DND-41 (cell line): ENCODE data around the gene ZFHX3.

Experiments used
- EZH2 ChIP-seq: IDR thresholded peaks from 3 replicates; pipeline ENCODE4 v1.6.1; 2012; ENCODE audit warnings: borderline replicate concordance, low read depth, mild to moderate bottlenecking, moderate library complexity, low read length, inconsistent platforms; ENCODE audit not compliant: severe bottlenecking
- TF ChIP-seq, protein P1 (sequence below): IDR thresholded peaks from 2 replicates; pipeline ENCODE4 v1.5.1; 2012; ENCODE audit warnings: borderline replicate concordance, low read length, moderate library complexity, mild to moderate bottlenecking; ENCODE audit not compliant: poor library complexity, severe bottlenecking; ENCODE audit errors: extremely low read depth

DNA sequence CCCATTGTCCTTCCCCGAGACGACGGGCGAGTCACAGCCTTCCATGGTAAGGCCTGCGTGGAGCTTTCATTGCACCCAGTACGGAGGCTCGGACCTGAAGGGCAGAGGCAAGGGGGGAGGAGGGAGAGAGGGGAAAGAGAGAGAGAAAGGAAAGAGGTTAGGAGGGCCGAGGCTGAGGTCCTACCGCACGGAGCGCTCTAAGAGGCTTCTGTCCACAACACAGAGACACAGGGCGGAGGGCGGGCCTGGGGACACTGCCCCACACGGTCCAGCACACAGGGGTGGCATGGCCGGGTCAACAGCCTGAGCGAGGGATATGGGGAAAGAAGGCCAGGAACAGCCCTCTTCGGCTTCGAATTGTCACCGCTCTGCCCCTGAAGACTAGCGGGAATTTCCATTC is 87.8 kb downstream of the ZFHX3 start:
- no peak for TF ChIP-seq EZH2
- TF ChIP-seq, protein P1, sequence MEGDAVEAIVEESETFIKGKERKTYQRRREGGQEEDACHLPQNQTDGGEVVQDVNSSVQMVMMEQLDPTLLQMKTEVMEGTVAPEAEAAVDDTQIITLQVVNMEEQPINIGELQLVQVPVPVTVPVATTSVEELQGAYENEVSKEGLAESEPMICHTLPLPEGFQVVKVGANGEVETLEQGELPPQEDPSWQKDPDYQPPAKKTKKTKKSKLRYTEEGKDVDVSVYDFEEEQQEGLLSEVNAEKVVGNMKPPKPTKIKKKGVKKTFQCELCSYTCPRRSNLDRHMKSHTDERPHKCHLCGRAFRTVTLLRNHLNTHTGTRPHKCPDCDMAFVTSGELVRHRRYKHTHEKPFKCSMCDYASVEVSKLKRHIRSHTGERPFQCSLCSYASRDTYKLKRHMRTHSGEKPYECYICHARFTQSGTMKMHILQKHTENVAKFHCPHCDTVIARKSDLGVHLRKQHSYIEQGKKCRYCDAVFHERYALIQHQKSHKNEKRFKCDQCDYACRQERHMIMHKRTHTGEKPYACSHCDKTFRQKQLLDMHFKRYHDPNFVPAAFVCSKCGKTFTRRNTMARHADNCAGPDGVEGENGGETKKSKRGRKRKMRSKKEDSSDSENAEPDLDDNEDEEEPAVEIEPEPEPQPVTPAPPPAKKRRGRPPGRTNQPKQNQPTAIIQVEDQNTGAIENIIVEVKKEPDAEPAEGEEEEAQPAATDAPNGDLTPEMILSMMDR, result no peak
